Hindlimb muscle (tissue), 1 donor: Measurements from ENCODE around the gene ANKRD10. TPM values are rescaled to one million over a fixed set of nuclear protein-coding genes. Genes with fewer than 3 reads are reported as not detected.
A peak's percentile ranks its signal among the peaks of the same experiment; 100 is the strongest.
"Not testable (repeated sequence)": the region's sequence is repeated elsewhere in the genome, so short reads cannot be mapped to it uniquely, and the experiment has no call there.

ENCODE experiments used
- DNase-seq: peaks from one replicate; pipeline ENCODE4 v3.0.0-alpha.2; 2013
- polyA plus RNA-seq: library from polyadenylated mRNA; unstranded; fragments of 120-200 nt; gene quantifications from one replicate; pipeline ENCODE4 v1.2.1, GENCODE V29; 2013; ENCODE audit not compliant: insufficient read length

Gene ANKRD10
- polyA plus RNA-seq, result 252 TPM

DNA sequence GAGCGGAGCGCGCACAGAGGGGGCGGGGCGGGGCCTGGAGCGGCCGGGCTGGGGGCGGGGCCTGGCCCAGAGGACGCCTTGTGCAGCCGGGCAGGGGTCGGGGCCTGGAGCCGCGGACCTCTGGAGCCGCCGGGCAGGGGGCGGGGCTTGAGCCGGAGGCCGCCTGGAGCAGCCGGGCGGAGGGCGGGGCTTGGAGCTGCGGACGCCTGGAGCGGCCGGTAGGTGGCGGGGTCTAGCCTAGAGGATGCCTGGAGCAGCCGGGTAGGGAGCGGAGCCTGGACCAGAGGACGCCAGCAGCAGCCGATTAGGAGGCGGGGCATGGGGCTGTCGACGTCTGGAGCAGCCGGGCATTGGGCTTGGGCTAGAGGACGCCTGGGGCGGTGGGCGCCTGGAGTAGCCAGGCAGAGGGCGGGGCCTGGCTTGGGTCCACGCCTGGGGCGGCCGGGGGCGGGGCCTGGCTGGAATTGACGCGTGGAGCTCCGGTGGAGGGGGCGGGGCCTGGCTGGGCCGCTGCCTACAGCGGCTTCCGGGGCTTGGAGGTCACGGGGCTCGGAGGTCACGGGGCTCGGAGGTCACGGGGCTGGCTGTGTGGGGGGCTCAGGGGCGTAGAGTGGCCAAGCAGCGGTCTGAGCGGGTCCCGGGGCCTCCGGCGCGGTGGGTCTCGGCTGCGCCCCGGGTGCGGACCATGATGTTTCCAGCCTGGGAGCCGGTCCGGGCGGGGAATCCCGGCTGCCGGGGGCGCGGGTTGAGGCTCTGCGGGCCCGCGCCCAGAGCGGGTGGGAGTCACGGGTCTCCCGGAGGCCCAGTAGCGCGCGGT, at the start of gene ANKRD10:
Gene ANKRD10, minus strand, starts transcription at position 13 of the 817 bp plus-strand sequence. CDS start 135 bp downstream, outside the sequence.
- peak; percentile 99 for DNase-seq

DNA sequence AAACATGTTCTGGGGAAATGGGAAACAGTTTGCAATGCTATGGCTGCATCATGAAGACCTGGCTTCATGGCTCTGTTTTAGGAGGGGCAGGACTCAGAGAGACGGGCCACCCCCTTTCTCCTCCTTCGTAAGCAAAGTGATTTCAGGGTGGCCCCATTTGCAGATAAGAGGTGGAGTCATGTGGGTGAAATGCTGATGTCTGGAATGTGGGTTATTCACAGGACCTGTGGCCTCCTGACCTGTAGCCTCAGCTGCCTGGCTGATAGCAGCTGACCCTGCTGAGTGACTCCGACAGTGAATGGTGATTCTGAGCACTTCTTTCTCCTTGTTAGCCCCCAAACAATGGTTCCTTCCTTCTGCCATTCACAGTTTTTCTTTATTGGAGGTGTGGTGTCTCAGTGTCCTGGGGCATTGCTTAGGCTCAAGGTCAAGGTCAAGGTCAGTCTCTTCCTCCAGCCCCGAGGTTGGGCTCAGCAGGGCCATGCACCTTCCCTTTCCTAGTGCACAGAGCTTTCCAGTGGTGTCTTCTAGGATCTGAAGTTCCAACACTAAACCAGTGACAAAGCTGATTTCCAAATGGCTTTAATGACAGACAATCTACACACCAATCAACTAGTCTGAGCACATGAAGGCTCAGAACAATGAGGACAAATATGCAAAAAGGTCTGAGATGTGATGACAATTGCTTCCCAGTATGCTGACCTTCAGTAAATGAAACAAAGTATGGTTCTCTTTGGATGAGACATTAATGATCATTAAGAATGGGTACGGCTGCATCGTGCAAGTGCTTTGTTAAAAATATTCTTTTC, 49.6 kb upstream of the ANKRD10 start:
- no peak for DNase-seq

- DNase-seq, result no peak
Observed at GRCh38 chr13:110963554-110963970, 48.7 kb upstream of the ANKRD10 start.

- no peak for DNase-seq
Observed at GRCh38 chr13:110961959-110962358, 47.1 kb upstream of the ANKRD10 start.

GRCh38 chr13:110960204-110960603, 45.3 kb upstream of the ANKRD10 start:
- DNase-seq, result no peak

- DNase-seq, result no peak
Observed at GRCh38 chr13:110957931-110958330, 43.1 kb upstream of the ANKRD10 start.

DNA sequence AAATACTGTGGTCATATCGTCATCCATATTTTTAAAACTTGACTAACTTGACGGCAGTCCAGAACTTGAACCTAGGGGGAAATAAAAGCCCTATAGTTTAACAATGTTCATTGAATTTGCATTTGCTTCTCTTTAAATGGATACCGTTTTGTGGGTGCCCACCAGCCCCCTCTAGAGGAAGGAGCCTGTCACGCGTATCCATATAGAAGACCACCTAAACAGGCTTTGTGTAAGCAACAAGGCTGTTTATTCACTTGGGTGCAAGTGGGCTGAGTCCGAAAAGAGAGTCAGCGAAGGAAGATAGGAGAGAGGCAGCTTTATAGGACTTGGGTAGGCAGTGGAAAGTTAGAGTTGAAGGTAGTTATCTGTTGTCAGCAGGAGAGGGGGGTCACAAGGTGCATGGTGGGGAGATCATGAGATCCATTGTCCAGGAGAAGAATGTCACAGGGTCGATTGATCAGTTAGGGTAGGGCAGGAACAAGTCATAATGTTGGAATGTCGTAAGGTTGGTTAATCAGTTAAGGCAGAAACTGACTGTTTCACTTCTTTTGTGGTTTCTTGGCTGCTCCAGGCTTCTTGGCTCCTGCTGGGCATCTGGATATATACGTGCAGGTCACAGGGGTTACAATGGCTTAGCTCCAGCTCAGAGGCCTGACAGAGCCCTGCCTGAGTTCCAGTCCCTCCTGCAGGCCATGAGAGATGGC, 42.5 kb upstream of the ANKRD10 start:
- no peak for DNase-seq

DNA sequence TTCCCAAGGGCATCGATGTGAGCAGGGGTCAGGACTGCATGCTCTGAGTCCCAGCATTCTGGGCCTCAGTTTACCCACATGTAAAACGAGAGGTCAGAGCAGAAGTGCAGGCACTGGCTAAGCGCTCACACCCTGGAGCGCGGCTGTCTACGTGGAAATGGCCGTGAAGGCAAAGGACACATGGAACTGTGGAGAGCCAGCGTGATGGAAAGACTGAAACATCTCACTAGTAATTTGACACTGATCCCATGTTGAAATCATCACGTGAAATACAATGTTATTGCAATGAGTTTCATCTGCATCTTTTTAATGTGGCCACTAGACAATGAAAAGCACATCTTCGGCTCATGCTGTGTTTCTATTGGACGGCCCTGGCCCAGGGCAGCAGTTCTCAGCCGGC, 41.3 kb upstream of the ANKRD10 start:
- not testable (repeated sequence) for DNase-seq

DNA sequence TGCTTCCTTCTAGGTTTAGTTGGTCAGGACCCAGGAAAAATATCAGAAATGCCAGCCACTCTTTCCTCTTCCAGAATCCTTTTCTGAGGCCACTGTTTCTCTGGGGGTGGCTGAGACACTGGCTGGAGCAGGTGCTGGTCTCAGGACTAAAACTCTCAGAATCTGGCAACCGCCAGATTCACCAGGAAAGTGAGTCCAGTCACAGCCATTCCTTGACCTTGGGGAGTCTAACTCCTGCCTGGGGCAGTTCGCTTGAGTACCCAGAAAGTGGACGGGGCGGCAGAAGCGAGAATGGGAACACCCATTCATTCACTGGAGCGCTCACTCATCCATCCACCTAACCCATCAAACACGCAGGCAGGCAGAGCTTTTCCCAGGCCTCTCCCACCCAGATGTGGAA, 40.7 kb upstream of the ANKRD10 start:
- not testable (repeated sequence) for DNase-seq

DNA sequence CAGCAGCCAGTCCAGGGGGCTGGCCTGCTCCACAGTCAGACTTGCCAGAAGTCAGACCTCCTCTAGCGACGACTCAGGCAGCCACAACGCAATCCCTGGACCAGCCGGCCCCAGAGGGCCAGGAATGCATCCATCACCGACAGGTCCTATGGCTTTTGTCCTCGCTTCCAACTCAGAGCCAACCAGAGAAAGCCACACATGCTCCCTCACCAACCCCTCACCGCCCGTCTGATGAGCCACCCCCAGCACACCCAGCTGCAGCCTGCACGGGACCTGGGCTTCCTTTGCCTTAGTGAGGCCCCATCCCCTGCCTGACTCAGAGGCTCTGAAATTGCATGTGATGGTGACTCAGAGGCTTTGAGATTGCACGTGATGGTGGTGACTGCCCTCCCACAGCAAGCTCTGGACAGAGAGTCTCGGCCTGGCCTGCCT, 40.2 kb upstream of the ANKRD10 start:
- DNase-seq, result peak; percentile 46

- not testable (repeated sequence) for DNase-seq
Observed at GRCh38 chr13:110954533-110954920, 39.7 kb upstream of the ANKRD10 start.

GRCh38 chr13:110953833-110954532, 39.1 kb upstream of the ANKRD10 start:
- no peak for DNase-seq

DNA sequence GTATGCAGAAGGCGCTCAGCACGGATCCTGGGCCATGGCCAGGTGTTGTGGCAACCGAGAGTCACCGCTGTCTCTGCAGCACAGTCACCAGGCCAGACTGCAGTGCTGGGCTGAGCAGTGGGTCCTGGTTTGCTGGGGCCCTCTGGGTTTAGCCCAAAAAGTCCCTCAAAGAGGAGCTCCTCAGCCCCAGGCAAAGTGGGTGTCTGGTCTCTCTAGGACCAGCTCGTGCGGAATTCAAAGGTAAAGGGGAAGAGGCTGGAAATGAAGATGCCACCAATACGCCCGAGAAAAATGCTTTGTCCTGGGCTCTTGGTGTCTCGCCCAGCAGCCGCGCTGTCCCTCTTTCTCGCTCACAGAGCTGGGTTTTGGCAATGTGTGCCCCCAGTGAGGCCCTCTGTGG, 38.5 kb upstream of the ANKRD10 start:
- no peak for DNase-seq

GRCh38 chr13:110952135-110952534, 37.3 kb upstream of the ANKRD10 start:
- not testable (repeated sequence) for DNase-seq

DNA sequence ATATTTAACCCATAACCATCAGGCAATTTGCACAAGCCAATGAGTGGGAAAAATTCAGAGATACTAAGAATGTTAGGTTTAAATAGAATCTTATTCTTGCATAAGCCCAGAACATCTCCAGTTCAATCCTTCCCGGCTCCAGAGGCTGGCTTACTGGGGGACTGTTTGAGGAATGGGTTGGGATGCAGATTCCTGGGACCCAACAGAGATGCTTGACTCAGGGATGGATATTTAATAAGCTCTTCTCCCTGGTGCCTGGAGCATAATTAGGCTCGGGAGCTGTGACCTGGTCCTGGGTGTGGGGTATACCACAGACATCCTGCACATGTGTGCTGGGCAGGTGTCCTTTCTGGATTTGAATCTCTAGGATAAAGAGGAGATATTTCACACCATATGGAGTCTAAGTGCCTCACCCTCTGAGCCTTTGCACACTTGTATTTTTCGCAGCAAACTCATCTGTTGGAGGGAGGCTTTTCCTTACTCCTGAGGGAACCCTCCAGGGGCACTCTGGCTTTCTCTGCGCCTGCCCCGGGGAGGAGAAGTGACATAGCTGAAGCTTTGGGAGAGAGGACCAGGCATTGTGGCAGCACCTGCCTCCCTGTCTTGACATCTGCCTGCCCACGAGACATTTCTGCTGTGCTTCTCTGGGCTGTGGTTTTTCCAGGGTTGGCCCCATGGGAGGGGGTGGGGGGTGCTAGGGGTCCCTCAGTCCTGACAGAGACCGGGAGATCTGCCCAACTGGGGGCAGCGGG, 36.1 kb upstream of the ANKRD10 start:
- DNase-seq, result no peak

DNA sequence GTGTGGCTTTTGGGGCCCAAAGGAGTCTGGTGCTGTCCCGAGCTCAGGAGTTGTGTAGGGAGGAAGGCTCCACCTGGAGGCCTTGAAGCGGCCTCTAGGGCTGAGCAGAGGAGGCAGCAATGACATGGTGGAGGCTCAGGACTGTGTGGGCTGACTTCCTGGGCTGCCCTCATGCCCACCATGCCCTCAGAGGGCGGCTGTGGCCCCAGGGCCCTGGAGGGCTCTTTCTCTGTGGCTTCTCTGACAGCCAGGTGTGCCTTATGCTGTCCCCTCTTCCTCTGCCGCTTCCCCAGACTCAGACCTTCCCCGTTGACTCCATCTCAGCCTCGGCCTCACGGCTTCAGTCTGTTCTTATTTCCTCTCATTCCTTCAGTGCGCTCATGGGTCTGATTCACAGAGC, 35.5 kb upstream of the ANKRD10 start:
- DNase-seq, result no peak

GRCh38 chr13:110949628-110950027, 34.8 kb upstream of the ANKRD10 start:
- no peak for DNase-seq

- no peak for DNase-seq
Observed at GRCh38 chr13:110949116-110949515, 34.2 kb upstream of the ANKRD10 start.

GRCh38 chr13:110947338-110947737, 32.5 kb upstream of the ANKRD10 start:
- DNase-seq, result not testable (repeated sequence)

GRCh38 chr13:110945928-110946570, 31.2 kb upstream of the ANKRD10 start:
- DNase-seq, result no peak
